ENCODE measurements around the gene SUV39H2.

DNA sequence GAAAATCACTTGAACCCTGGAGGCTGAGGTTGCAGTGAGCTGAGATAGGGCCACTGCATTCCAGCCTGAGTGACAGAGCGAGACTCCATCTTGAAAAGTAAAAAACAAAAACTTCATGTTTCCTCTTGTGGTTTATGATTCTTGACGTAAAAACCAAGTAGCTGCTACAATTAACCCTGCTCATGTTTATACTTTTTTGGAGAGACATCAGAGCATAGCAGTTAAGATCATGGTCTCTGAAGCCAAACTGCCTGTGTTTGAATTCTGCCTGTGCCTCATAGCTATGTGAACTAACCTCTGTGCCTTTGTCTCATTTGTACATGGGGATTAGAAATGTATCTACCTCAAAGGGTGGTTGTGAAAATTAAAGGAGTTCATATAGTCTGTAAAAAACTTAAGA, 27.2 kb downstream of the SUV39H2 start:
- TF ChIP-seq, protein P1, sequence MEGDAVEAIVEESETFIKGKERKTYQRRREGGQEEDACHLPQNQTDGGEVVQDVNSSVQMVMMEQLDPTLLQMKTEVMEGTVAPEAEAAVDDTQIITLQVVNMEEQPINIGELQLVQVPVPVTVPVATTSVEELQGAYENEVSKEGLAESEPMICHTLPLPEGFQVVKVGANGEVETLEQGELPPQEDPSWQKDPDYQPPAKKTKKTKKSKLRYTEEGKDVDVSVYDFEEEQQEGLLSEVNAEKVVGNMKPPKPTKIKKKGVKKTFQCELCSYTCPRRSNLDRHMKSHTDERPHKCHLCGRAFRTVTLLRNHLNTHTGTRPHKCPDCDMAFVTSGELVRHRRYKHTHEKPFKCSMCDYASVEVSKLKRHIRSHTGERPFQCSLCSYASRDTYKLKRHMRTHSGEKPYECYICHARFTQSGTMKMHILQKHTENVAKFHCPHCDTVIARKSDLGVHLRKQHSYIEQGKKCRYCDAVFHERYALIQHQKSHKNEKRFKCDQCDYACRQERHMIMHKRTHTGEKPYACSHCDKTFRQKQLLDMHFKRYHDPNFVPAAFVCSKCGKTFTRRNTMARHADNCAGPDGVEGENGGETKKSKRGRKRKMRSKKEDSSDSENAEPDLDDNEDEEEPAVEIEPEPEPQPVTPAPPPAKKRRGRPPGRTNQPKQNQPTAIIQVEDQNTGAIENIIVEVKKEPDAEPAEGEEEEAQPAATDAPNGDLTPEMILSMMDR (IDR thresholded peaks at IDR 0.05) = no peak
- TF ChIP-seq SIN3A (IDR thresholded peaks at IDR 0.05; ENCODE audit: borderline replicate concordance, insufficient read depth, low read depth, low read length) (no peak), TCF7L2 (IDR thresholded peaks at IDR 0.05; ENCODE audit: low read depth, low read length) (no peak), POLR2AphosphoS5 (IDR thresholded peaks at IDR 0.05; ENCODE audit: low read depth, low read length) (no peak)
- TF ChIP-seq, protein P2, sequence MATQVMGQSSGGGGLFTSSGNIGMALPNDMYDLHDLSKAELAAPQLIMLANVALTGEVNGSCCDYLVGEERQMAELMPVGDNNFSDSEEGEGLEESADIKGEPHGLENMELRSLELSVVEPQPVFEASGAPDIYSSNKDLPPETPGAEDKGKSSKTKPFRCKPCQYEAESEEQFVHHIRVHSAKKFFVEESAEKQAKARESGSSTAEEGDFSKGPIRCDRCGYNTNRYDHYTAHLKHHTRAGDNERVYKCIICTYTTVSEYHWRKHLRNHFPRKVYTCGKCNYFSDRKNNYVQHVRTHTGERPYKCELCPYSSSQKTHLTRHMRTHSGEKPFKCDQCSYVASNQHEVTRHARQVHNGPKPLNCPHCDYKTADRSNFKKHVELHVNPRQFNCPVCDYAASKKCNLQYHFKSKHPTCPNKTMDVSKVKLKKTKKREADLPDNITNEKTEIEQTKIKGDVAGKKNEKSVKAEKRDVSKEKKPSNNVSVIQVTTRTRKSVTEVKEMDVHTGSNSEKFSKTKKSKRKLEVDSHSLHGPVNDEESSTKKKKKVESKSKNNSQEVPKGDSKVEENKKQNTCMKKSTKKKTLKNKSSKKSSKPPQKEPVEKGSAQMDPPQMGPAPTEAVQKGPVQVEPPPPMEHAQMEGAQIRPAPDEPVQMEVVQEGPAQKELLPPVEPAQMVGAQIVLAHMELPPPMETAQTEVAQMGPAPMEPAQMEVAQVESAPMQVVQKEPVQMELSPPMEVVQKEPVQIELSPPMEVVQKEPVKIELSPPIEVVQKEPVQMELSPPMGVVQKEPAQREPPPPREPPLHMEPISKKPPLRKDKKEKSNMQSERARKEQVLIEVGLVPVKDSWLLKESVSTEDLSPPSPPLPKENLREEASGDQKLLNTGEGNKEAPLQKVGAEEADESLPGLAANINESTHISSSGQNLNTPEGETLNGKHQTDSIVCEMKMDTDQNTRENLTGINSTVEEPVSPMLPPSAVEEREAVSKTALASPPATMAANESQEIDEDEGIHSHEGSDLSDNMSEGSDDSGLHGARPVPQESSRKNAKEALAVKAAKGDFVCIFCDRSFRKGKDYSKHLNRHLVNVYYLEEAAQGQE (IDR thresholded peaks at IDR 0.05; ENCODE audit: insufficient read depth in 1 of 2, low read depth in 2 of 2, low read length in 1 of 2) = no peak

Data from Panc1 (cell line).